GM18861 (cell line): ENCODE data around the gene CD63.
A peak's percentile ranks its signal among the peaks of the same experiment; 100 is the strongest.

Source experiments
- ATAC-seq: cut with Tn5 transposase; IDR thresholded peaks from one replicate; pipeline ENCODE4 v1.9.1; 2021; ENCODE audit not compliant: unreplicated experiment

CD63 gene

DNA sequence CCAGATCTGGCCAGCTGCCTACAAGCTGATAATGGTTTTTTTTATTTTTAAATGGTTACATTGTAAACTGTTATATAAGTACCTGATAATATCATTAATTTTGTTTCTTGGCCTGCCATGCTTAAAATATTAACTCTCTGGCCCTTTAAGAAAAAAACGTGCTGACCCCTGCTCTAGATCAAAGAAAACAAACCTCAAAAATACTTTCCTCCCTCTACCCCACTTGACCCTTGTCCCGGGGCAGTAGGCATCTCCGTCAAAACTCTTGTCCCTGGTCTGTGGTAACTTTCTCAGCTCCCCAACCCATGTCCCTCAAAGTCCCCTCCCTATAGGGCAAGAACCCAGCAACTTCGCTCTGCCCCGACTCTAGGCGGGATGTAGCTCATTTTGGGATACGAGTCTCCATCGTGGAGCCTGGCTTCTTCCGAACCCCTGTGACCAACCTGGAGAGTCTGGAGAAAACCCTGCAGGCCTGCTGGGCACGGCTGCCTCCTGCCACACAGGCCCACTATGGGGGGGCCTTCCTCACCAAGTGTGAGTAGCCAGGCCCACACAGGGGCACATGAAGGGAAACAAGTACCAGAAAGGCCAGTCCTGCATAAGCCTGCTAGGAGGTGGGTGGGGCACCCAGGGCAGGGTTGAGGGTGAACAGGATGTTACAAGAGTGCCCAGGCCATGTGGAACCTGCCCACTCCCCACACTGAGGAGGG lies 5.1 kb downstream of the CD63 start:
- no peak for ATAC-seq

DNA sequence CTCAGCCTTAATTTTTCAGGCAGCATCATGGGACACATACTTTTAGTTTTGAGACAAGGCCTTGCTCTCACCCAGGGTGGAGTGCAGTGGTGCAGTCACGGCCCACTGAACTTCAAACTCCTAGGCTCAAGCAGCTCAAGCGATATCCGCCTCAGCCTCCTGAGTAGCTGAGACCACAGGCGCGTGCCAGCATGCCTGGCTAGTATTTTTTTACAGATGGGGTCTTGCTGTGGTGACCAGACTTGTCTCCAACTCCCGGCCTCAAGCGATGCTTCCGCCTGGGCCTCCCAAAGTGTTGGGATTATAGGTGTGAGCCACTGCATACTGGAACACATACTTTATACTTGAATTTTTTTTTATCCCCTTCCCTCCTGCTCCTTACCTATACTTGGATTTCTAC lies 5.9 kb downstream of the CD63 start:
- ATAC-seq, result no peak

- no peak for ATAC-seq
Observed at GRCh38 chr12:55721601-55722213, 7.1 kb downstream of the CD63 start.

- no peak for ATAC-seq
Observed at GRCh38 chr12:55720894-55721444, 7.8 kb downstream of the CD63 start.

GRCh38 chr12:55720071-55720564 lies 8.7 kb downstream of the CD63 start, which contains the start of gene RDH5:
Gene RDH5, plus strand, starts transcription at chr12:55720393. Its CDS starts 792 bp downstream, at chr12:55721185.
- no peak for ATAC-seq

GRCh38 chr12:55719371-55719770 lies 9.4 kb downstream of the CD63 start:
- ATAC-seq, result no peak

- no peak for ATAC-seq
Observed at GRCh38 chr12:55718624-55719275, 10.1 kb downstream of the CD63 start.

DNA sequence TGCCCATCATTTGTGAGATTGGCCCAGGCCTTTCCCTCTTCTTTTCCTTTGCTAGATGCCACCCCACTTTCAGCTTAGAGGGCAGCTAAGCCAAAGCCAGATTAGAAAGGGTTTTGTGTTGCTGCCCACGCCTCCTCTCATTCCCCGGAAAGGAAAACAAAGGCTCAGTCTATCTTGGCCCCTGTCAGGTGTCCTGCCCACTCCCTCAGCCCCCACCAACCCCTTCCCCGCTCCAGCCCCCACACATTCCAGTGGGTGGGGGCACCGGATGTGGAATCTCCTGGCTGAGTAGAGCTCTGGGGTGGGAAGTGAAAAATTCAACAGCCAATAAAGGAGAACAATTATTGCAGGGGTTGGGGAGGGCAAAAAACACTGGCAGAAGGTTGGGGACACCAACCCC lies 10.8 kb downstream of the CD63 start:
- ATAC-seq, result no peak

DNA sequence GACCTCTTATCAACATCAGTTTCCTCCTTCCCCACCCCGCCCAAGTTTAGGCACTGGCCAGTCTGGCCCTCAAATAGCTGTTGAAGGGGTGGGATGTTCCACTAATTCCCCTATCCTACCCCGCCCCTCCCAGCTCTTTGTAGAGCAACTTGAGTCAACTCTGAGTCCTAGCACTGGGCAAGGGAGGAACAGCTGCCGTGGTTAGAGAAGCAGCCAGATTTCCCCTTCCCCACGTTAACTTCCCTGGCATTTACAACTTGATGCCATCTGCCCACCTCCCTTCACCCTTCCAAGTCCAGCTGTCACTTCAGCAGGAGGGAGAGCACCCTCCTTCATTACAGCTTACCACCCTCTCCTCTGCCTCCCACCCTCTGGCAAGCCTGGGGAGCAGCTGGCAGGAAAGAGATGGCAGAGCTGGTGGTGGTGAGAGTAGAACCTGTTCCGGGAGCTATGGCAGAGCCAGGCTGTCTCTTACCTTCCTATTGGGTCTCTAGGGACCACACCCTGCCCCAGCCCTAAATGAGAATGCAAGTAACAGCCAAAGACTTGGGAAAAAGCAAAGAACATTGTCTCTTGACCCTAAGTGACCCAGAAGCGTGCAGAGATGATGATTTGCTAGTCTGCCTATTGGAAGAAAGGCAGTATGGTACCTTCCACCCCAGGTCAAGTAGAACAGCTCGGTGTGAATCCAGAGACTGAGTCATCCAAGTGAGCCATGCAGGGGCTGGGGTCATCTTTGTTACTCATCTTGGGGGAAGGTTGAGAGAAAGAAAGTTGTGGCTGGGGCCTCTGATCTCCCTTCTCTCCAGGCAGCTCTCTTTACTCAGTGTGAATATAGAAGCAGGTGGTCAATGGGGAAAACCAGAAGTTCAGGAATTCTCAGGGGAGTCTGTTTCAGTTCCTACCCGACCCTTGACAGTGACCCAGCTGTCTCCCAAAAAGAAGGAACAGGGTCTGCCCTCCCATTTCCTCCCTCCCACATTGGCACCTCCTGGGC lies 11.5 kb downstream of the CD63 start:
- ATAC-seq, result no peak

GRCh38 chr12:55716582-55716957 lies 12.2 kb downstream of the CD63 start:
- no peak for ATAC-seq

DNA sequence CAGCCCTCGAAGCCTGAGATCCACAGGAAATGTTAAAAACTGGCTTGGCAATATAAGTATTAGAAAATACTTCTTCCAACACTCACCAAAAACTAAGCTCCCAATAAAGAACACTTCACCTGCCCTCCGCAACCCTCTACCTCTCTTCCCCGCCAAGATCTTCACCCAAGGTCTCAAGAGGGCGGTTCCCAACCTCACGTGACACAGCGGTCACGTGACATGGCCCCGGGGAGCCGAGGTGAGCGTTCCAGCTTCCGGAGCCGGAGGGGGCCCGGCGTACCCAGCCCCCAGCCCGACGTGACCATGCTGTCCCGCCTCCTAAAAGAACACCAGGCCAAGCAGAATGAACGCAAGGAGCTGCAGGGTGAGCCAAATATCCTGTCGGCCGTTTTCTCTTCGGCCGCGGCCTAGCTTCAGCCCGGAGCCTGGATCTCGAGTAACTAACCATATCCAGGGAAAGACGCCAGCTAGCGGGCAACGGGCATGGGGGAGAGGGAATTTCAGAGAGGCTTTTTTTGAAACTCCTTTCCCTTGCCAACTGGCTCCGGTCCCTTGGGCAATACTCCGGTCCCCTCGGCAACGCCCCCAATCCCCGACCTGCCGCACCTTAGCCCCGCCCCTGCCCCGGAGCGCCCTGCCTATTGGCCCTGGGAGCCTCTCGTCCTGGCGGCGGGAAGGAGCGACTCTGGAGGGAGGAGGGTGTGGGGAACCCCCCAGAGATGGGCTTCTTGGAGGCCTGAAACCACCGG lies 12.8 kb downstream of the CD63 start, which contains the start of gene BLOC1S1:
Gene BLOC1S1, plus strand, starts transcription at position 214 of the 749 bp plus-strand sequence. Its CDS starts 6 bp downstream, at position 220.
- peak; percentile 62 for ATAC-seq

DNA sequence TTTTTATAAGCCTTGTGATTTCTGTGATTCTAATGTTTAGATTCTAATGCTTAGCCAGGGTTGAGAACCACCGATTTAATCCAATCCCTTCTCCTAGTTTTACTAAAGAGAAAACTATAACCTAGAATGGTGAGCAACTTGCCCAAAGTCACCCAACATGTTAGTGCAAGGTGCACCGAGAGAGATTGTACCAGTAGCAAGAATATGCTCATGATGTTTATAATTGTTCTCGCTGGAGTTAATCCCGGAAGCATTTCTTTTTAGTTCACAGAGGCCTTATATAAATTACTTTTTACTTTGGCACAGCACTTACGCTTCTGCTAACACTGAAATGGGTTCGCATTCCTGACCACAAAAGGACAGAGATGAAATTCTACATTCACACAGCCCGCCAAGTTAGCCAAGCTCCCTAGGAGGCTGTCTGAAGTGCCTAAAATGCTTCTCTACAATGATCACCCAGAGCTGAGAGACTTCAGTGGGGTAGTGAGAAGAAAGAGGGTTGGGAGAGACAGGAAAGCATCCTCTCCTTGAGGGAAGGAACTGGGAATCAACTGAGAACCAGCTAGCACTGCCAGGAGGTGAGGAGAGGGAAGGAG lies 13.5 kb downstream of the CD63 start:
- no peak for ATAC-seq

DNA sequence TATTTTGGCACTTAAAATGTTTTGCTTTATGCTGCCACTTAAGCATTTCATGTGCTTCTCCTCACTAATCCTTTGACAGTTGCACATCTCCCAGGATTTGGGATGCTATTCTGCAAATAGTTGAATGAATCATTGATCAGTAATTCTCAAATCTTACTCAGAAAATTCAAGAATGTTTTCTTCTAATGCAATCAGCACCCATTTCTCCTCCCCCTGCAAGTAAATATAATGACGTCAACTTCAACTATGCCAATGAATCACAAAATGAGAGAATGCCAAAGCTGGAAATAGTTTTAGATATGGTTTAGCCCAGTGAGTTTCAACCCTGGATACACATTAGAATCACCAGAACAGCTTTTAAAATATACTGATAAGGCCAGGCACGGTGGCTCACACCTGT lies 15.1 kb downstream of the CD63 start:
- no peak for ATAC-seq

- ATAC-seq, result no peak
Observed at GRCh38 chr12:55712700-55713415, 16.0 kb downstream of the CD63 start.

DNA sequence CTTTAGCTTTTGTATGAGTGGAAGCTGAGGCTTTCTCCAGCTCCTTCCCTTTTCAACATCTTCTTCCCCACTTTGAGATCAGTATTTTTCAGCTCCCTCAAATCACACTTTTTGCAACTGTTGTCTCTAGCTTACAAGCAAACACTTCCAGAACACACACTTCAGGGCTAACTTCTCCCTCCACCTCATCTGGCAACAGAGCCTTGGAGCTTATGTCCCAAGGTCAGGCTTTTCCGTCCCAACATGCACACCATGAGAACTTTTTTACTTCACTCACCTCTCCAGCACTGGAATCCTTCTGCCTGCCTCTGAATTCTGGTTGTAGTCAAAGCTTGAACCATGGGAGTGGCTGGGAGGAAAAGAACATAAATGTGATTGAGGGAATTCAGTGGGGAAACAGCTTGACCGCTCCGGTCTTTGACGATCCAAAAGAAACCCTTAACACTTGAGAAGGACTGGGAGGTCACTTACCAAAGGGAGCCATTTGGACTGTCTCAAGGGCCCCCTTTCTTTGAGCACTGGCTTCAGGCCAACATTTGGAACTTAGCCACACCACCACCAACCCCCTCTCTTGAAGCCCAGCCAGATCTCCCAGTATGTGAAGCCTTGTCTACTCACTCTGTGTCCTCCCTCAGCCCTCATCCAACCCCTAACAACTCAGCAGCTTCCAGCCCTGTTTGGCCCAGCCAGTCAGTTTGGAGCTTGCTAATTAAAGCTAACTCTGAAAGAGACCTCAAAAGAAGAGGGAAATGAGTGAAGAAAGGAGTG lies 16.8 kb downstream of the CD63 start:
- ATAC-seq, result no peak

GRCh38 chr12:55708695-55709233 lies 20.0 kb downstream of the CD63 start:
- no peak for ATAC-seq

GRCh38 chr12:55707841-55708694 lies 20.7 kb downstream of the CD63 start, which contains the start of gene ITGA7:
Gene ITGA7, minus strand, starts transcription at chr12:55707904. Its CDS starts 222 bp downstream, at chr12:55707682.
- no peak for ATAC-seq
